Measurements from ENCODE around the gene MED23.

DNA sequence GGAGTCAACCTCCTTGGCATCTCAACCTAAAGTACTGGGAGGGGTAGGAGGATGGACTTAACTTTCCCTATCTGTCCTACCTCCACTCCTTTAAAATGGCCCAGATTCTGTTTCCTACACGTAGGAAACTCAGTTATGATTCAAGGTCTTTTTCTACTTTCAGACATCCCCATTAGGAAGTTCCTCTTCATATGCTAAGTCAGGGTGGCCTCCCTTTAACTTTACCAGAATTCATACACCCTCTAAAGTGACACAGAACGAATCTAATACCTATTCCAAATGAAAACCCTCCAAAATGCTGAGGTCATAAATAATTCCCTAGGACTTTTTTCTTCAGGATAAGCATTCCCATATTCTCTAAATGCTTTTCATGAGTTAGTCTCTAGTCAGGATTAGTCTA is 39.4 kb downstream of the MED23 start:
- TF ChIP-seq CTCF (conservative IDR thresholded peaks at IDR 0.05; ENCODE audit: low read length), result no peak
- no peak for TF ChIP-seq EZH2phosphoT487 (IDR thresholded peaks at IDR 0.05; ENCODE audit: borderline replicate concordance)

All from Loucy (cell line).